ENCODE measurements around the gene SLC7A1.

The SLC7A1 gene

GRCh38 chr13:29465741-29466293, 129.7 kb downstream of the SLC7A1 start:
- DNase-seq (ENCODE audit: low read depth in 1 of 2, low spot score in 1 of 2), result no peak

- no peak for DNase-seq (ENCODE audit: low read depth in 1 of 2, low spot score in 1 of 2)
Observed at GRCh38 chr13:29464105-29464679, 131.3 kb downstream of the SLC7A1 start.

GRCh38 chr13:29459813-29460355, 135.6 kb downstream of the SLC7A1 start:
- no peak for DNase-seq (ENCODE audit: low read depth in 1 of 2, low spot score in 1 of 2)
